H1 (cell line): ENCODE data around the gene PEPD. TPM values are rescaled to one million over a fixed set of nuclear protein-coding genes. Genes with fewer than 3 reads are reported as not detected.

Source experiments
- CTCF ChIA-PET: fragments of 300-600 bp; sonication (Branson Sonifier 250); formaldehyde crosslinking; loops from one replicate; lab custom pipeline; 2021; ENCODE audit not compliant: partially characterized antibody; lab: Charles Lee
- POLR2A ChIA-PET: fragments of 300-600 bp; sonication (Branson Sonifier 250); formaldehyde crosslinking; loops from one replicate; lab custom pipeline; 2021; ENCODE audit warnings: inconsistent platforms; ENCODE audit not compliant: partially characterized antibody; lab: Charles Lee
- DNase-seq, 2 experiments: peaks; one replicate each; pipeline versions ENCODE4 v3.0.0 to v3.0.0-alpha.2; 2010 to 2022; ENCODE audit warnings: low spot score in 2 of 2, low read depth in 1 of 2, mixed read lengths in 1 of 2
- FAIRE-seq: peaks from 2 replicates; lab custom pipeline; 2011; peaks lifted over from hg19 to GRCh38; lab: Jason Lieb, UNC
- H2AFZ ChIP-seq: 2 replicates; pipeline ENCODE4 v1.8.1; 2012; ENCODE audit warnings: low read length, inconsistent platforms
- H2AK5ac ChIP-seq: 2 replicates; pipeline ENCODE4 v1.6.1; 2013; ENCODE audit warnings: low read depth, low read length
- H2BK120ac ChIP-seq: replicated peaks from 2 replicates; pipeline ENCODE3; 2013; ENCODE audit warnings: low read depth, low read length, inconsistent platforms
- H2BK12ac ChIP-seq: 2 replicates; pipeline ENCODE4 v1.6.1; 2013; ENCODE audit warnings: low read depth, low read length
- H2BK15ac ChIP-seq: 2 replicates; pipeline ENCODE4 v1.6.1; 2013; ENCODE audit warnings: low read length
- H2BK20ac ChIP-seq: 2 replicates; pipeline ENCODE4 v1.6.1; 2013; ENCODE audit warnings: low read length
- H2BK5ac ChIP-seq: 2 replicates; pipeline ENCODE4 v1.6.1; 2013; ENCODE audit warnings: low read depth, low read length
- H3K14ac ChIP-seq: 2 replicates; pipeline ENCODE4 v1.6.1; 2013; ENCODE audit warnings: inconsistent platforms; ENCODE audit not compliant: insufficient read length
- H3K18ac ChIP-seq: 2 replicates; pipeline ENCODE4 v1.6.1; 2013; ENCODE audit warnings: low read length; ENCODE audit errors: extremely low read depth
- H3K23ac ChIP-seq: 2 replicates; pipeline ENCODE4 v1.6.1; 2013; ENCODE audit warnings: inconsistent platforms; ENCODE audit not compliant: insufficient read length
- H3K23me2 ChIP-seq: 2 replicates; pipeline ENCODE4 v1.6.1; 2013; ENCODE audit warnings: low read depth, low read length
- H3K27ac ChIP-seq: 2 replicates; pipeline ENCODE4 v1.6.1; 2011; ENCODE audit warnings: low read depth, low read length, inconsistent platforms
- H3K27me3 ChIP-seq, 4 experiments: replicated peaks in 1 of 4; 1 replicate in 1 of 4; 2 replicates in 3 of 4; pipeline versions ENCODE4 v1.6.1 to v1.8.1; 2011 to 2013; ENCODE audit warnings: low read length in 3 of 4, mild to moderate bottlenecking in 3 of 4, inconsistent platforms in 2 of 4, mixed read lengths in 2 of 4, moderate library complexity in 1 of 4; ENCODE audit not compliant: control insufficient read depth in 3 of 4, insufficient read depth in 3 of 4; ENCODE audit errors: extremely low read depth in 1 of 4
- H3K36me3 ChIP-seq, 4 experiments: 2 replicates each; pipeline versions ENCODE4 v1.6.1 to v1.8.1; 2011 to 2013; ENCODE audit warnings: mild to moderate bottlenecking in 4 of 4, low read length in 3 of 4, moderate library complexity in 2 of 4, control low read depth in 1 of 4, inconsistent platforms in 1 of 4; ENCODE audit not compliant: insufficient read depth in 4 of 4, control insufficient read depth in 2 of 4
- H3K4ac ChIP-seq: replicated peaks from 2 replicates; pipeline ENCODE3; 2013; ENCODE audit warnings: low read length, low read depth, mixed read lengths, inconsistent platforms; ENCODE audit not compliant: insufficient read length
- H3K4me1 ChIP-seq, 4 experiments: replicated peaks in 1 of 4; 1 replicate in 1 of 4; 2 replicates in 3 of 4; pipeline versions ENCODE4 v1.6.1 to v1.8.1; 2011 to 2013; ENCODE audit warnings: low read length in 3 of 4, inconsistent platforms in 2 of 4, mixed read lengths in 1 of 4; ENCODE audit not compliant: insufficient read depth in 4 of 4, control insufficient read depth in 3 of 4
- H3K4me2 ChIP-seq, 2 experiments: 2 replicates each; pipeline versions ENCODE4 v1.6.1 to v1.8.1; 2011 to 2013; ENCODE audit warnings: low read depth in 2 of 2, low read length in 2 of 2, control low read depth in 1 of 2, inconsistent platforms in 1 of 2, mild to moderate bottlenecking in 1 of 2; ENCODE audit not compliant: insufficient read depth in 1 of 2
- H3K4me3 ChIP-seq, 4 experiments: fragments of 200-600, 300-600 bp in 1 of 4; sonication (generic), shearing (Covaris generic), sonication (Bioruptor Twin) in 1 of 4; 2 replicates each; pipeline versions ENCODE4 v1.5.1 to v1.8.1; 2011 to 2016; ENCODE audit warnings: low read length in 4 of 4, low read depth in 3 of 4, control low read depth in 2 of 4, inconsistent platforms in 2 of 4, mild to moderate bottlenecking in 2 of 4, mixed read lengths in 1 of 4, moderate library complexity in 1 of 4; ENCODE audit not compliant: insufficient read depth in 2 of 4; ENCODE audit errors: extremely low read depth in 1 of 4
- H3K56ac ChIP-seq: replicated peaks from 2 replicates; pipeline ENCODE3; 2013; ENCODE audit warnings: low read depth, mild to moderate bottlenecking, mixed read lengths, low read length, inconsistent platforms; ENCODE audit not compliant: insufficient read length
- H3K79me1 ChIP-seq: 2 replicates; pipeline ENCODE4 v1.6.1; 2013; ENCODE audit warnings: low read depth, low read length, control low read depth
- H3K79me2 ChIP-seq, 2 experiments: 2 replicates each; pipeline versions ENCODE4 v1.6.1 to v1.8.1; 2012 to 2013; ENCODE audit warnings: low read length in 2 of 2, mild to moderate bottlenecking in 2 of 2, inconsistent platforms in 1 of 2; ENCODE audit not compliant: insufficient read depth in 2 of 2, control insufficient read depth in 1 of 2
- H3K9ac ChIP-seq, 4 experiments: replicated peaks in 1 of 4; 1 replicate in 1 of 4; 2 replicates in 3 of 4; pipeline versions ENCODE4 v1.6.1 to v1.8.1; 2011 to 2013; ENCODE audit warnings: low read depth in 3 of 4, low read length in 3 of 4, control low read depth in 2 of 4, mild to moderate bottlenecking in 2 of 4, moderate library complexity in 2 of 4, inconsistent platforms in 1 of 4; ENCODE audit errors: extremely low read depth in 1 of 4
- H3K9me3 ChIP-seq, 2 experiments: 2 replicates each; pipeline versions ENCODE4 v1.6.1 to v1.8.1; 2012 to 2013; ENCODE audit warnings: mild to moderate bottlenecking in 2 of 2, moderate library complexity in 2 of 2, control low read depth in 1 of 2, inconsistent platforms in 1 of 2, low read depth in 1 of 2, low read length in 1 of 2, mixed read lengths in 1 of 2; ENCODE audit not compliant: insufficient read depth in 2 of 2
- H4K20me1 ChIP-seq, 2 experiments: replicated peaks in 1 of 2; 2 replicates each; pipeline versions ENCODE3 to v1.8.1; 2011 to 2013; ENCODE audit warnings: inconsistent platforms in 2 of 2, low read length in 2 of 2, mild to moderate bottlenecking in 1 of 2; ENCODE audit not compliant: insufficient read depth in 2 of 2, control insufficient read depth in 1 of 2
- H4K5ac ChIP-seq: 2 replicates; pipeline ENCODE4 v1.6.1; 2013; ENCODE audit warnings: low read length, low read depth, mixed read lengths, inconsistent platforms; ENCODE audit not compliant: insufficient read length
- H4K8ac ChIP-seq: 2 replicates; pipeline ENCODE4 v1.8.0; 2013; ENCODE audit warnings: mild to moderate bottlenecking, moderate library complexity, low read length, inconsistent platforms; ENCODE audit not compliant: insufficient read depth; ENCODE audit errors: extremely low read depth
- H4K91ac ChIP-seq: replicated peaks from 2 replicates; pipeline ENCODE3; 2013; ENCODE audit warnings: low read length, mixed read lengths, inconsistent platforms; ENCODE audit not compliant: insufficient read length
- CBX8 ChIP-seq: fragments of 300-800, 300-1000 bp; sonication (generic); IDR thresholded peaks from 2 replicates; pipeline ENCODE4 v1.7.1; 2016; ENCODE audit warnings: low read depth, low read length, borderline replicate concordance
- CREB1 ChIP-seq: IDR thresholded peaks from 2 replicates; pipeline ENCODE4 v1.6.1; 2012; ENCODE audit warnings: inconsistent platforms
- GABPA ChIP-seq: IDR thresholded peaks from 2 replicates; pipeline ENCODE4 v1.6.1; 2011; ENCODE audit warnings: mild to moderate bottlenecking, low read length, moderate library complexity, borderline replicate concordance; ENCODE audit not compliant: insufficient read depth
- GTF2F1 ChIP-seq: IDR thresholded peaks from 2 replicates; pipeline ENCODE4 v1.6.1; 2012; ENCODE audit warnings: low read depth, low read length, improper control_type of control experiment, borderline replicate concordance
- JUND ChIP-seq: IDR thresholded peaks from 2 replicates; pipeline ENCODE4 v1.6.1; 2011; ENCODE audit warnings: mild to moderate bottlenecking, improper control_type of control experiment, low read length
- KDM1A ChIP-seq: fragments of 200-600, 300-600 bp; sonication (generic); IDR thresholded peaks from 2 replicates; pipeline ENCODE4 v1.7.1; 2016; ENCODE audit warnings: mild to moderate bottlenecking, low read length, borderline replicate concordance
- POLR2A ChIP-seq, 2 experiments: IDR thresholded peaks; 1 replicate in 1 of 2; 2 replicates in 1 of 2; pipeline ENCODE4 v1.6.1; 2011; ENCODE audit warnings: low read depth in 2 of 2, low read length in 2 of 2, mild to moderate bottlenecking in 2 of 2; ENCODE audit errors: control extremely low read depth in 1 of 2
- POU5F1 ChIP-seq: IDR thresholded peaks from 2 replicates; pipeline ENCODE4 v1.6.1; 2011; ENCODE audit warnings: low read depth, mild to moderate bottlenecking, low read length, moderate library complexity
- RAD21 ChIP-seq, 2 experiments: IDR thresholded peaks in 1 of 2; conservative IDR thresholded peaks in 1 of 2; 2 replicates each; pipeline ENCODE4 v1.6.1; 2011; ENCODE audit warnings: low read depth in 2 of 2, low read length in 2 of 2, improper control_type of control experiment in 1 of 2, inconsistent platforms in 1 of 2, mild to moderate bottlenecking in 1 of 2, moderate library complexity in 1 of 2
- SP2 ChIP-seq: IDR thresholded peaks from 2 replicates; pipeline ENCODE4 v1.6.1; 2012; ENCODE audit warnings: mild to moderate bottlenecking, low read length, inconsistent platforms
- TCF12 ChIP-seq: IDR thresholded peaks from 2 replicates; pipeline ENCODE4 v1.6.1; 2011; ENCODE audit warnings: low read depth, mild to moderate bottlenecking, low read length
- WGBS, 2 experiments: shearing (Covaris generic) in 1 of 2; methylation state at CpG; one replicate each; pipeline versions ENCODE4 v1.1.6 to v1.1.7; 2013 to 2015; ENCODE audit warnings: low lambda C conversion rate in 2 of 2, mixed read lengths in 2 of 2, inconsistent platforms in 1 of 2, low coverage in 1 of 2, missing lambda C conversion rate in 1 of 2; ENCODE audit not compliant: insufficient replicate concordance in 2 of 2, insufficient coverage in 1 of 2, insufficient read length in 1 of 2; ENCODE audit errors: extremely low coverage in 1 of 2, missing lambda C conversion rate in 1 of 2; 5-methylcytosine and 5-hydroxymethylcytosine counted together
- polyA plus RNA-seq, 7 experiments: library from polyadenylated mRNA; depleted of rRNA in 3 of 7; stranded (reverse) in 5 of 7; unstranded in 2 of 7; fragments of >200 nt in 5 of 7; fragments of 200-250 nt in 2 of 7; gene quantifications; 1 replicate in 5 of 7; 2 replicates in 1 of 7; 4 replicates in 1 of 7; pipeline versions ENCODE4 v1.2.1 to v1.2.3, GENCODE V29; 2011 to 2013; ENCODE audit warnings: missing spikeins in 2 of 7, mixed read lengths in 2 of 7
- total RNA-seq: library from RNA; stranded (reverse); fragmentation: NEBNext Ultra II Directional; extraction: Animal tissue kit (Norgen Biotek cat#: 25700); gene quantifications from 2 replicates; pipeline ENCODE4 v1.2.1, GENCODE V29; 2021
- TF ChIP-seq, protein P1 (sequence below): IDR thresholded peaks from 2 replicates; pipeline ENCODE4 v1.6.1; 2012; ENCODE audit warnings: inconsistent platforms

Gene PEPD
- total and polyA plus RNA-seq, 2 of the 8 experiments (the other 6 are each of a cell fraction or from before 2014, with no cell fraction given): 84.1 to 178 TPM

DNA sequence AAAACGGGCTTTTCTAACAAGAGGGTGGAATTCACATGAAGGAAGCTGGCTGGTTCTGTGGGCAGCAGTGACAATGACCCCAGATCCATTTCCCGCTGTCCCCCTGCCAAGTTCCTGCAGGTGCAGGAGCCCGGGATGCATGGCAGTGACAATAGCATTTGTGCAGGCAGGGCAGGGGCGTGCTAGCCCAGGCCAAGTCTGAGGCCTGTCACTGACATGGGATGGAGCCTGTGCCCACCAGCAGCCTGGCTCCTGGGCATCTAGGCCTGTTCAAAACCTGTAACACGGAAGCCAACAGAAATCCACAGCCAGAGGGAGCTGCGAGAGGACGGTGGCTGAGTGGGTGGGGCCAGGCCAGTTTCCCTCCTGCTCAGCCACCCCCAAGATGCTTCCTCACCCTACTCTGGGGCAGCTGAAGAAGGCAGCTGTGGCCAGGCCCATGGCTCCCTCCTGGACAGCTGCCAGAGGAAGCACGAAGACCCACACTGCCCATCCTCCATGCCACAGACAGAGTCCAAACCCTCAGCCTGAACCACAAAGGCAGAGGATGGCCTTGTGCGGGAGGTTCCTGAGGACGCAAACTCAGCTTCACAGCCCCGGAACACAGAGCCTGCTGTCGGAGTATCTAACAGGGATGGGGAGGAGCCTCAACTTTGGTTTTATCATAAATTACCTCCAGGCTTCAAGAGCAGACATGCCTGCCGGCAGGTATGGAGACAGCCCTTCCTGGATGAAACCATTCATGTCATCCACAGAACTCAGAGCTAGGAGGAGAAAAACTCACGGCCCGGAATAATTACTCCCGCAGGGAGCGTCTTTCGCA, 74.0 kb downstream of the PEPD start:
- Histone ChIP-seq H3K23ac (no peak overlapping the region), H3K27me3 (no peaks in the 10 kb centered on the region), H2BK12ac (no peak overlapping the region), H4K8ac (no peak overlapping the region; the same call in 1 of the 2 replicates), H2BK5ac (no peak overlapping the region), H3K79me1 (no peaks in the 10 kb centered on the region), H2BK120ac (no peak overlapping the region), H2AFZ (no peak overlapping the region), H3K4me3 (no peak overlapping the region), H3K9ac (no peak overlapping the region), H4K20me1 (peaks cover 0 to 7% of the 10 kb centered on the region in 2 experiments), H2BK20ac (no peak overlapping the region), H2AK5ac (no peak overlapping the region), H4K91ac (no peak overlapping the region), H3K9me3 (no peaks in the 10 kb centered on the region), H3K56ac (no peak overlapping the region), H3K23me2 (no peaks in the 10 kb centered on the region), H3K79me2 (no peaks in the 10 kb centered on the region), H3K4ac (no peak overlapping the region), H3K4me2 (no peak overlapping the region), H3K14ac (no peak overlapping the region), H3K27ac (no peak overlapping the region), H2BK15ac (no peak overlapping the region), H3K18ac (no peak overlapping the region; the same call in 1 of the 2 replicates), H4K5ac (no peak overlapping the region), H3K4me1 (no peaks in the 10 kb centered on the region), H3K36me3 (0 out of 8 replicates have a peak, but pooled peaks cover 0 to 2% (median 0%) of the 10 kb centered on the region in 4 experiments)
- ChIA-PET POLR2A (interaction anchor here (1.6 kb wide), 1 partner anchor 12 kb away, joined by 5 read pairs; no protein-coding TSS in a partner anchor), CTCF (interaction anchor here (0.8 to 1.7 kb wide), 9 partner anchors 15 to 321 kb away, joined by 3 to 5 read pairs (median 3); no protein-coding TSS in a partner anchor)
- DNase-seq: no peak
- WGBS, 2 experiments: 85% methylated on average over 18 of the region's 18 CpGs; no CpG with 5 or more reads in 1 of the 2 experiments
- no peak for FAIRE-seq
- no peak for TF ChIP-seq POU5F1
- no peak for TF ChIP-seq TCF12
- no peak for TF ChIP-seq GABPA
- TF ChIP-seq POLR2A (IDR thresholded peaks at IDR 0.05; ENCODE audit: control extremely low read depth in 1 of 2, low read depth in 2 of 2, low read length in 2 of 2): no peak
- TF ChIP-seq CBX8: no peak
- TF ChIP-seq, protein P1, sequence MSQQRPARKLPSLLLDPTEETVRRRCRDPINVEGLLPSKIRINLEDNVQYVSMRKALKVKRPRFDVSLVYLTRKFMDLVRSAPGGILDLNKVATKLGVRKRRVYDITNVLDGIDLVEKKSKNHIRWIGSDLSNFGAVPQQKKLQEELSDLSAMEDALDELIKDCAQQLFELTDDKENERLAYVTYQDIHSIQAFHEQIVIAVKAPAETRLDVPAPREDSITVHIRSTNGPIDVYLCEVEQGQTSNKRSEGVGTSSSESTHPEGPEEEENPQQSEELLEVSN: no peak
- no peak for TF ChIP-seq SP2
- no peak for TF ChIP-seq KDM1A
- no peak for TF ChIP-seq GTF2F1
- TF ChIP-seq JUND: no peak
- TF ChIP-seq CREB1: no peak
- no peak for TF ChIP-seq RAD21 (IDR thresholded peaks at IDR 0.05 in 1 of 2, conservative IDR thresholded peaks at IDR 0.05 in 1 of 2; ENCODE audit: low read depth in 2 of 2, low read length in 2 of 2)
